ENCODE measurements around the gene RIPOR3.
"Not testable (repeated sequence)": the region's sequence is repeated elsewhere in the genome, so short reads cannot be mapped to it uniquely, and the experiment has no call there.

Gene RIPOR3

DNA sequence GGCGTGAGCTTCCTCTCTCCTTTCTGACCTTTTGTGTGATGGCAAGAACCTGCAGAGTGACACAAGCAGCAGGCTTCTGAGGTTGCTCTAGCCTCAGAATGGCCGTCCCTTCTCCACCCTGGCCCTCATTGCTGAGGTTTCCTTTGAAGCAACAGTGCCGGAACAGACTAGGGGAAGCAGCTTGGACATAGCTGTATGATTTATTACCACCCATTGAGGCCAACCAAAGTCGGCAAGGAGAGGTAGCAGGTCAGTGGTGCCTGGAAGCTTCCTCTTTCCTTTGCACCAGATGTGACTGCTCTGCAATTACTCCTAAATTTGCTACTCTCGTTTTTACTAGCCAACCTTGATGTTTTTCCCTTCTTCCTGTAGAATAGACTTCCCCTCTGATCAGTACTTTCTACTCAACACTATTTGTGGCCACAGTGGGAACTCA, 149.7 kb downstream of the RIPOR3 start:
- DNase-seq, result no peak

DNA sequence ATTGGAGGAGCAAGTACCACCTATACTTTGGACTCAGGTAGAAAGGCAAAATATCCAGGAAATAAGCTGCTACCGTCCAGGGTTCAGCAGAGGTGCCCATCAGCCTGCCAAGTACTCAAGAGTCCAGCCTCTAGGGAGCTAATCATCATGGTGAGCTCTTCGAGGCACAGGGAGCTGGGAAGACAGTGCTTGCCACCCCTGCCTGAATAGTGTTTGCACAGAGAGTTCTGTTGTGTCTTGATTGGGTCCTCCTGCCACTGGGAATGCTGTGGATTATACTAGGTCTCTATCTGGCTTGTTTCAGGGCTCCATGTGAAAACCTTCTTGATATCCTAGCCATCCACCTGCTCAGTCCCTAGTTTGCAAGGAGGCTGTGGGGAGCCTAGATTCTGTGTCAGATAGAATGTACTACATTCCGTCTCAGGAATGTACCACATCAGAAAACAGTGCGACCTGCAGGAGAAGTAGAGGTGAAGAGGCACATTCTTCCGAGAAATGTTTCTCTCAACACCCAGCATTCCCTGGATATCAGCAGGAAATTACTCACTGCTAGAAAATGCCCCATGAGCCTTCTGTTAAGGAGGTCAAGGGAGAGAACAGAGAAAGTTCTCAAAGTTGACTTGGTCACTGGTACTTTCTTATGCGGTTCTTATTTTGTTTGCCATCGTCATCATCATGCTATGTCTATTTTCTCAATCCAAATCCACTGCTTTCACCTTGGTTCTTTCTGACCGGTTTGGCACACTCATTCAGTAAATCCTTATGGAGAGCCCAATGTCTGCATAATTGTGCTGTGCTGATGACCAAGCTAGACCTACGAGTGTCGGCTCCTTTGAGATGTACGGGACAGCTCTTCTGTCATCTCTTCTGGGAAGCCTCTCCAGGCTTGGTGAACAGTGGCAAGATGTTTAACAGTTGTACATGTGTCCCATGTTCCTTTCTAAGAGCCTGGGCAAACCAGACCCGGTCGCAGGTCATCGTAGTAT, 150.4 kb downstream of the RIPOR3 start:
- DNase-seq, result no peak

DNA sequence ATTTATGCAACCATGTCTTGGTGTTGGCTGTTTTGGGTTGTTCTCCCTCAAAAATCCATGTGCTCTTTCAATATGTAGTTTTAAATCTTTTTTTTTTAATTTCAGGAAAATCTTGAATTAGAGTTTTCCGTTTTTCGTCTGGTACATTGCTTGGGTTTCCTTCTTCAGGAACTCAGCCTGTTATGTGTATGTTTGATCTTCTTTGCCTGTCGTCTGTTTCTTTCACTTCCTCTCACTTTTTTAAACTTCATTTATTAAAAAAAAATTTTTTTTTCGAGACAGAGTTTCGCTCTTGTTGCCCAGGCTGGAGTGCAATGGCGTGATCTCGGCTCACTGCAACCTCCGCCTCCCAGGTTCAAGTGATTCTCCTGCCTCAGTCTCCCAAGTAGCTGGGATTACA, 151.5 kb downstream of the RIPOR3 start:
- DNase-seq, result not testable (repeated sequence)

DNA sequence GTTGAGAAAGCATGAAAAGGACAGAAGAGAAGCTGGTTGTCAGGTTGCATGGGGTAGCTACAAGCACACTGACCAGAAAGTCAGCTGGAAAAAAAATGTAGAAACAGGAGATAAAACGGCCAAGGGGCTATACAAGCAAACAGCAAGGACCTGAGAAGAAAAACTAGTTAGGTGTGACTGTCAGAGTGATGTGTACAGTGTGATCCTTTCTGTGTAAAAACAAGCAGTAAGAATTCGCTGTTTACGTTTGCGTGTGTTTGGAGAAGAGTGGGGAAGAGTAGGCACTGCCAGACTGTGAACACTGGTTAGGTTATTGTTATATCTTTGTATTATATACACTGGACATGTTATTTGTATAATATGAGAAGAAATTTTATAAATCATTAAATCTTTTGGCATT, 153.1 kb downstream of the RIPOR3 start:
- DNase-seq, result no peak

DNA sequence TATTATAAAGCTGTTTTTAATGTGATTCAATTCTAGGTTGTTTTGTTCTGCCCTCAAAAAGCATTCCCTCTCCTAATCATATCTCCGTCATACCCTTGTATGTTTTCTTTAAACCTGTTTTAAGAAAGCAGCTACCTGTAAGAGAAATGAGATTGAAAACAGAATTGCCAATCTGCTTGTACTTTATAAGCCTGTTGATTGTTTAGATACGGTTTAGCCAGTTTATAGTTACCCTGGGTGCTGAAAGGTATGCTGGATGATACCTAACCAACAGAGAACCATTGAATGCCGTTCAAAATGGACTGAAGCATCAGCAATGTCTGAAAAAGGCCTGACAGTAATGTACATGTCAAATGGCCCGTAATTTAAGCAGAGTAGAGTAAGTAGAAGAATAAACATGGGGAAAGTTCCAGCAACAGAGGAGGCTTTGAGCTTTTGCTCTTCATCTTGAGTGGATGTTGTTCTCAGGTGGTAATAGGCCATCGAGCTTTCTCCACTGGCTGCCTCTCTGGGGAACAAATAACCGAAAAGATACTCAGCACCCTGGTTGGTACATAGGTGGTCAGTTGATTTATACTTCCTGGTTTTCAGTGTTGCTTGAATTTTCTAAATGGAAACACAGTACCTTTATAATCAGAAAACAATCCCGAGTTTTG, 153.7 kb downstream of the RIPOR3 start:
- DNase-seq, result no peak

DNA sequence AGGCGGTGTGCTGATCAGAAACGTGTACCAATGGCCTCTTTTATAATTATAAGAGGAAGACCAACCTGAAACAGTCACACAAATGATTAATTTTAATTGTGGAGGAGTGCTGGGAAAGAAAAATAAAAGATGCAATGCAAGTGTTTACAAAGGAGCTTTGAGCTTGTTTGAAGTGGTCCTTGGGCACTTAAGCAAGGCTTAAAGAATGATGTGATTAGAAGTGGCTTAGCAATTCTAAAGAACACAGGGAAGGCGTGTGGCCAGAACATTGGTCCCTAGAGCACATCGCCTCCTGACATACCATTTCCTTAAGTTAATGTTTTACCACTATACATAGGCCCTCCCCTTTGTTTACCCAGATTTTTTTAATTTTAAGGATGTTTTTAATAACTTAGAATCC, 155.0 kb downstream of the RIPOR3 start:
- no peak for DNase-seq
